ENCODE data around the gene CENPF.
"Not testable (repeated sequence)": the region's sequence is repeated elsewhere in the genome, so short reads cannot be mapped to it uniquely, and the experiment has no call there.

The CENPF gene

DNA sequence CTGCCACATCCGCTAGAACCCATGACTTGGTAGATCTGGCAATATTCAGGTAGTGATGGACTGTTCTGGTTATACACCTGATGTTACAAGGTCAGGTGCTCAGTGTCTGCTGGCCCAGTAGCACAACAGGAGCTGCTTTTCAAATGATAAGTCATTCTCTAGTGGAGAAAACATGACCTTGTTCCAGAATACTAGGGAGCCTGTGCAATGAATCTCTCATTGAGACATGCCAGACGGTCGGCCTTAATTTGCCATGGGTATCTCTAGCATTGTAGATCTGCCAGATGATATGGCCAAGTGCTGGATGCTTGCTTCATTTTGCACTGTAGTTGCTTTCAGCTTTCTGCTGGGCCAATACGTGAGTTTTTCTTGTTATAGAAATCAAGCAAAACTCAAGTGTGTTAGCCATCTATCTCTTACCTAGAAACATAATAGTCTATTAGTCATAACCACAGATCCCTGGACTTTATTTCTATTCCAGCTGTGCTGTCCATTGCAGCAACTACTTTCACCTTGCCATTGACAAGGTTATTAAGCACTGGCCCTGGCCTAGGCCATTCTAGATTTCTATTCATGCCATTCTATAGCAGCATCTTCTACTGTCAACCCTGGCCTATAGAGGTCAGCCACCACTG is 13.9 kb upstream of the CENPF start:
- H3K4me3 ChIP-seq (ENCODE audit: low read length): no peak overlapping the region
- no peaks in the 10 kb centered on the region for H3K36me3 ChIP-seq (replicated peaks; ENCODE audit: low read depth, low read length)
- no peaks in the 10 kb centered on the region for H3K9me3 ChIP-seq (ENCODE audit: insufficient read depth, low read length)
- no peak overlapping the region for H3K27ac ChIP-seq (ENCODE audit: low read length)
- H3K4me1 ChIP-seq (ENCODE audit: low read length): no peaks in the 10 kb centered on the region
- H2AFZ ChIP-seq (ENCODE audit: low read depth, low read length): no peak overlapping the region
- peaks cover 14% of the 10 kb centered on the region for H3K27me3 ChIP-seq (ENCODE audit: low read depth, low read length)
- H4K20me1 ChIP-seq (ENCODE audit: insufficient read depth, low read length): no peaks in the 10 kb centered on the region
- H3K9ac ChIP-seq (ENCODE audit: low read length): no peak overlapping the region
- TF ChIP-seq, protein P1, sequence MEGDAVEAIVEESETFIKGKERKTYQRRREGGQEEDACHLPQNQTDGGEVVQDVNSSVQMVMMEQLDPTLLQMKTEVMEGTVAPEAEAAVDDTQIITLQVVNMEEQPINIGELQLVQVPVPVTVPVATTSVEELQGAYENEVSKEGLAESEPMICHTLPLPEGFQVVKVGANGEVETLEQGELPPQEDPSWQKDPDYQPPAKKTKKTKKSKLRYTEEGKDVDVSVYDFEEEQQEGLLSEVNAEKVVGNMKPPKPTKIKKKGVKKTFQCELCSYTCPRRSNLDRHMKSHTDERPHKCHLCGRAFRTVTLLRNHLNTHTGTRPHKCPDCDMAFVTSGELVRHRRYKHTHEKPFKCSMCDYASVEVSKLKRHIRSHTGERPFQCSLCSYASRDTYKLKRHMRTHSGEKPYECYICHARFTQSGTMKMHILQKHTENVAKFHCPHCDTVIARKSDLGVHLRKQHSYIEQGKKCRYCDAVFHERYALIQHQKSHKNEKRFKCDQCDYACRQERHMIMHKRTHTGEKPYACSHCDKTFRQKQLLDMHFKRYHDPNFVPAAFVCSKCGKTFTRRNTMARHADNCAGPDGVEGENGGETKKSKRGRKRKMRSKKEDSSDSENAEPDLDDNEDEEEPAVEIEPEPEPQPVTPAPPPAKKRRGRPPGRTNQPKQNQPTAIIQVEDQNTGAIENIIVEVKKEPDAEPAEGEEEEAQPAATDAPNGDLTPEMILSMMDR (IDR thresholded peaks at IDR 0.05; ENCODE audit: low read depth, low read length): no peak
- no peak for TF ChIP-seq EZH2phosphoT487 (IDR thresholded peaks at IDR 0.05; ENCODE audit: low read depth)
- no peaks in the 10 kb centered on the region for H3K79me2 ChIP-seq (ENCODE audit: low read length)
- no peak overlapping the region for H3K4me2 ChIP-seq (ENCODE audit: low read length)

DNA sequence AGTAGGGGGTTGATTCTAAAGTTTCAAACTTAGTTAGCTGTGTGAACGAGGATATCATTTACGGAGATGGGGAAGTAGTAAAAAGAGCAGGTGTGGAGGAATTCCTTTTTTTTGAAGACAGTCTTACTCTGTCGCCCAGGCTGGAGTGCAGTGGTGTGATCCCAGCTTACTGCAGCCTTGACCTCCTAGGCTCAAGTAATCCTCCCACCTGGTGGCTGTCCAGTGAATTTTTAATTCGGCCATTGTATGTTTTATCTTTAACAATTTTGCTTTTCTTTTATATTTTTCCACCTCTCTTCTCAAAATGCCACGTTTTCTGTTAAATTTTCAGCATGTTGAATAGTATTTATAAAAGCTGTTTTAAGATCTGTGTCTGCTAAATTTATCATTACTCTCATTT is 12.3 kb upstream of the CENPF start:
- no peaks in the 10 kb centered on the region for H3K36me3 ChIP-seq (replicated peaks; ENCODE audit: low read depth, low read length)
- H3K4me2 ChIP-seq (ENCODE audit: low read length): no peak overlapping the region
- H3K9ac ChIP-seq (ENCODE audit: low read length): no peak overlapping the region
- no peak for TF ChIP-seq EZH2phosphoT487 (IDR thresholded peaks at IDR 0.05; ENCODE audit: low read depth)
- no peaks in the 10 kb centered on the region for H4K20me1 ChIP-seq (ENCODE audit: insufficient read depth, low read length)
- no peak overlapping the region for H3K27ac ChIP-seq (ENCODE audit: low read length)
- H3K9me3 ChIP-seq (ENCODE audit: insufficient read depth, low read length): no peaks in the 10 kb centered on the region
- no peak overlapping the region for H3K4me3 ChIP-seq (ENCODE audit: low read length)
- no peaks in the 10 kb centered on the region for H3K4me1 ChIP-seq (ENCODE audit: low read length)
- peaks cover 18% of the 10 kb centered on the region for H3K27me3 ChIP-seq (ENCODE audit: low read depth, low read length)
- no peak overlapping the region for H2AFZ ChIP-seq (ENCODE audit: low read depth, low read length)
- no peaks in the 10 kb centered on the region for H3K79me2 ChIP-seq (ENCODE audit: low read length)

DNA sequence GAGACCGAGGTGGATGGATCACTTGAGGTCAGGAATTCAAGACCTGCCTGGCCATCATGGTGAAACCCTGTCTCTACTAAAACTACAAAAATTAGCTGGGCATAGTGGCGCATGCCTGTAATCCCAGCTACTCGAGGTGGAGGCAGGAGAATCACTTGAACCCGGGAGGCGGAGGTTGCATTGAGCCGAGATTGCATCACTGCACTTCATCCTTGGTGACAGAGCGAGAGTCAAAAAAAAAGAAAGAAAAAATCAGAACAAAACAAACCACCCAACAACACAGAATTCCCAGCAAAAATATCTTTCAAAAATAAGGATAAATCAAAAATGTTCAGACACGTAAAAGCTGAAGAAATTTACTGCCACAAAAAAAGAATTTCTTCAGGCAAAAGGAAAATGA is 11.1 kb upstream of the CENPF start:
- not testable (repeated sequence) for H3K79me2 ChIP-seq (ENCODE audit: low read length); H4K20me1 ChIP-seq (ENCODE audit: insufficient read depth, low read length); H3K4me2 ChIP-seq (ENCODE audit: low read length); H3K9ac ChIP-seq (ENCODE audit: low read length); H3K27ac ChIP-seq (ENCODE audit: low read length); H3K27me3 ChIP-seq (ENCODE audit: low read depth, low read length); H2AFZ ChIP-seq (ENCODE audit: low read depth, low read length); H3K4me3 ChIP-seq (ENCODE audit: low read length); H3K4me1 ChIP-seq (ENCODE audit: low read length); H3K9me3 ChIP-seq (ENCODE audit: insufficient read depth, low read length); H3K36me3 ChIP-seq (replicated peaks; ENCODE audit: low read depth, low read length)

DNA sequence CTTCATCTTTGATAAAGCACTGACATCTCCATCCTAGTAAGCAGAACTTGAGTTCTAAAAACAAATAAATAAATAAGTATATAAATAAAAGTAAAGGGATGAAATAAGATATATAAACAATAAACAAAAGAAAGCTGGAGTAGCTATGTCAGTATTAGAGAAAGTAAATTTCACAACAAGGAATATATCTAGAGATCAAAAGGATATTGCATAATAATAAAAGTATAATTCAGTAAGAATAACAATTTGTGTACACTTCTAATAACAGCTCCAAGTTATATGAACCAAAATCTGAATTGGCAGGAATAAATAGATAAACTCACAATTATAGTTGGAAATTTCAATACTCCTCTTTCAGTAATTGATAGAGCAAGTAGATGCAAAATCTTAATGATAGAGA is 9.8 kb upstream of the CENPF start:
- TF ChIP-seq, protein P1 (IDR thresholded peaks at IDR 0.05; ENCODE audit: low read depth, low read length): no peak
- no peak for TF ChIP-seq EZH2phosphoT487 (IDR thresholded peaks at IDR 0.05; ENCODE audit: low read depth)
- Histone ChIP-seq H3K9ac (ENCODE audit: low read length) (no peak overlapping the region), H3K4me1 (ENCODE audit: low read length) (no peaks in the 10 kb centered on the region), H3K36me3 (replicated peaks; ENCODE audit: low read depth, low read length) (no peaks in the 10 kb centered on the region), H3K79me2 (ENCODE audit: low read length) (no peaks in the 10 kb centered on the region), H3K27ac (ENCODE audit: low read length) (no peak overlapping the region), H2AFZ (ENCODE audit: low read depth, low read length) (no peak overlapping the region), H3K27me3 (ENCODE audit: low read depth, low read length) (0 out of 2 replicates have a peak, but pooled peaks cover 4% of the 10 kb centered on the region), H3K4me2 (ENCODE audit: low read length) (no peak overlapping the region), H3K9me3 (ENCODE audit: insufficient read depth, low read length) (no peaks in the 10 kb centered on the region), H3K4me3 (ENCODE audit: low read length) (no peak overlapping the region), H4K20me1 (ENCODE audit: insufficient read depth, low read length) (no peaks in the 10 kb centered on the region)

DNA sequence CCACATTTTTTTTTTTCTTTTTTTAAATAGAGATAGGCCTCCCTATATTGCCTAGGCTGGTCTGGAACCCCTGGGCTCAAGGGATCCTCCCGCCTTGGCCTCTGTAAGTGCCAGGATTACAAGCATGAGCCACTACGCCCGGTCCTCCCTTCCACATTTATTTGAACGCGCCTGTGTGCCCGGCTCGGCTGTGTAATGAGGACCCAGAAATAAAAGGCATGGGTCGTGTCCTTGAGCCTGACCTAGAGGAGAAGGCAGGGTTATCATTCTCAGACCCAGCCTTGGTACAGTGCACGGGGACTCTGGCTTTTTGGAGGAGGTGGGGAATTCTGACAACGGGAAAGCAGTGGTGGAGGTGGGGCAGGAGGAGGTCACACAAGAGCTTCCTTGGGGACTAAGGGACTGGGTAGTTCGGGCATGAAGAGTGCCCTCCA is 841 bp downstream of the CENPF start:
- H3K27me3 ChIP-seq (ENCODE audit: low read depth, low read length): no peaks in the 10 kb centered on the region
- H3K36me3 ChIP-seq (replicated peaks; ENCODE audit: low read depth, low read length): no peaks in the 10 kb centered on the region
- H3K4me1 ChIP-seq (ENCODE audit: low read length): peaks cover 15% of the 10 kb centered on the region
- H3K4me2 ChIP-seq (ENCODE audit: low read length): peak overlapping the region; percentile 84
- H3K79me2 ChIP-seq (ENCODE audit: low read length): peaks cover 58% of the 10 kb centered on the region
- peak overlapping the region; percentile 83 for H3K9ac ChIP-seq (ENCODE audit: low read length)
- peak overlapping the region; percentile 82 for H3K4me3 ChIP-seq (ENCODE audit: low read length)
- no peaks in the 10 kb centered on the region for H3K9me3 ChIP-seq (ENCODE audit: insufficient read depth, low read length)
- peak overlapping the region; percentile 55 for H3K27ac ChIP-seq (ENCODE audit: low read length)
- H2AFZ ChIP-seq (ENCODE audit: low read depth, low read length): peak overlapping the region; percentile 37; the same call in 1 of the 2 replicates
- TF ChIP-seq EZH2phosphoT487 (IDR thresholded peaks at IDR 0.05; ENCODE audit: low read depth): no peak
- TF ChIP-seq, protein P1 (IDR thresholded peaks at IDR 0.05; ENCODE audit: low read depth, low read length): no peak
- H4K20me1 ChIP-seq (ENCODE audit: insufficient read depth, low read length): no peaks in the 10 kb centered on the region
